Measurements from ENCODE around the gene ATP6V0B.

The ATP6V0B gene

DNA sequence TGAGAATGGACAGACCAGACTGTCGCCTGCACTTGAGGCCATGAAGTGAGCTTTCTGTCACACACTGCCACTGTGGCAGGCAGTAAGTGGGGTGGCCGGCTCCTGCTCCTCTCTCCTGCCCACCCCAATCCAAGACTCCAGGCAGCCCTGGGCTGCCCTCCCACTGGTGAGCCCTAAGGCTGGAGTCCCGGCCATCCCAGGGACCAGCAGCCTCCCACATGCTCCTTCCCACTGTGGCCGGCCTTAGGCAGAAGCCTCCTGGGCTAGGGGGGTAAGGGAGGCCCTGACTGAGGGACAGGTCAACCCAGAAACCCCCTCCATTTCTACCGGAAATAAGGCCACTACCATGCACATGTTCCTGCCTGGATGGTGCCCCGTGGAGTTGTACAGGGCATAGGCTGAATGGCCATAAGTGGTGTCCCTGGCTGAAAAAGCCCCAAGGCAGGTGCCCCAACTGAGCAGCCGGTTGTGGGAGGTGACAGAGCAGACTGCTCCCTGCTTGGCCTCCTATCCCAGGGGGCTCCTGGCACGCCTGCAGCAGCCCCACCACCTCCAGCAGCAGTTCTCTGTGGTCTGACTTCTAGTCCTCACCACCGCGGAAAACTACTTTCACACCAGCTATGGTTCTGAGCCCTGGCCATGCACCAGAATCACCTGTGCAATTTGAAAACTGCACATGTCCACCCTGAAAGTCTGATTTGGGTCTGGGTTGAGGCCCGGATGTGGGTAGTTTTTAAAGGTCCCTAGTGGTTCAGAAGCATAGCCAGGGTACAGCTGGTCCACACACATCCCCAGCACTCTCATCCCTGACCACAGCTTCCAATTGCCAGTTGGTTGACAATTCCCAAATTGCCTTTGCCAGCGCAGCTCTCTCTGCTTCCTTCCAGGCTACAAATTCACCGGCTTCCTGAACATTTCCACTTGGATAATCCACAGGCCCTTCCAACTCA is 42.8 kb upstream of the ATP6V0B start:
- Histone ChIP-seq H3K27me3 (ENCODE audit: insufficient read depth, low read depth) (no peaks in the 10 kb centered on the region), H3K36me3 (ENCODE audit: insufficient read depth) (no peaks in the 10 kb centered on the region), H3K9ac (no peak overlapping the region), H3K4me3 (IDR thresholded peaks at IDR 0.05; ENCODE audit: insufficient read depth, low read depth, low read length) (no peak overlapping the region), H3K27ac (peak overlapping the region; percentile 24; the same call in 1 of the 2 replicates), H3K4me1 (ENCODE audit: low read depth, poor library complexity, severe bottlenecking) (peaks cover 52% of the 10 kb centered on the region), H2AFZ (ENCODE audit: low read depth) (no peak overlapping the region), H4K20me1 (ENCODE audit: insufficient read depth) (no peaks in the 10 kb centered on the region), H3K79me2 (ENCODE audit: insufficient read depth, low read depth) (no peaks in the 10 kb centered on the region), H3K4me2 (peak overlapping the region; percentile 56; the same call in 1 of the 2 replicates)
- TF ChIP-seq, protein P1, sequence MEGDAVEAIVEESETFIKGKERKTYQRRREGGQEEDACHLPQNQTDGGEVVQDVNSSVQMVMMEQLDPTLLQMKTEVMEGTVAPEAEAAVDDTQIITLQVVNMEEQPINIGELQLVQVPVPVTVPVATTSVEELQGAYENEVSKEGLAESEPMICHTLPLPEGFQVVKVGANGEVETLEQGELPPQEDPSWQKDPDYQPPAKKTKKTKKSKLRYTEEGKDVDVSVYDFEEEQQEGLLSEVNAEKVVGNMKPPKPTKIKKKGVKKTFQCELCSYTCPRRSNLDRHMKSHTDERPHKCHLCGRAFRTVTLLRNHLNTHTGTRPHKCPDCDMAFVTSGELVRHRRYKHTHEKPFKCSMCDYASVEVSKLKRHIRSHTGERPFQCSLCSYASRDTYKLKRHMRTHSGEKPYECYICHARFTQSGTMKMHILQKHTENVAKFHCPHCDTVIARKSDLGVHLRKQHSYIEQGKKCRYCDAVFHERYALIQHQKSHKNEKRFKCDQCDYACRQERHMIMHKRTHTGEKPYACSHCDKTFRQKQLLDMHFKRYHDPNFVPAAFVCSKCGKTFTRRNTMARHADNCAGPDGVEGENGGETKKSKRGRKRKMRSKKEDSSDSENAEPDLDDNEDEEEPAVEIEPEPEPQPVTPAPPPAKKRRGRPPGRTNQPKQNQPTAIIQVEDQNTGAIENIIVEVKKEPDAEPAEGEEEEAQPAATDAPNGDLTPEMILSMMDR (conservative IDR thresholded peaks at IDR 0.05; ENCODE audit: low read depth, low read length) = no peak

DNA sequence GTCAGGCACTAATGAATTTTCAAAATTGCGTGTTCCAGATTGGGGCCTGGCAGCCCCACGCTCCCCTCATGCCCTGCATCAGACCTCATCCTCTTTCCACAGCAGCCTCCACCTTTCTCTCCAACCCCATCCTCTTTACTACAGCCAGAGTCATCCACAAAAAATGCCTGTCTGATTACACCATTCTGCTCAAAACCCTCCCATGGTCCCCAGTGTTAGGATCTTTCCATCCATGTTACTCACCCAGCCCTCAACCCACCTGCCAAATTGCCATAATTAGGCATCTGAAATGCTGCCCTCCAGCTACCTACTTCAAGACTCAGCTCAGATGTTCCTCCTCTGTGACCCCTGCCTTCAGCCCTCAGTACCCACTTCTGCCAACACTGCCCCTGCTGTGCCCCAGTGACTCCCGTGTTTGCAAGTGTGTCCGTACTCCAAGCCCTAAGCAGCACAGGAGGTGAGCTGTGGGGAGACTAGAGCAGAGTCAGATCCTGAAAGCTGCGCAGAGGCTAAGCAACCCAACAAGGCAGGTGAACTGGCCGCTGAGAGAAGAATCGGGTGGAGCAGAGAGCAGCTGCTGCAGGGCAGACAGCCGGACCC is 41.9 kb upstream of the ATP6V0B start:
- peaks cover 52% of the 10 kb centered on the region for H3K4me1 ChIP-seq (ENCODE audit: low read depth, poor library complexity, severe bottlenecking)
- H3K4me3 ChIP-seq (IDR thresholded peaks at IDR 0.05; ENCODE audit: insufficient read depth, low read depth, low read length) = no peak overlapping the region
- no peak overlapping the region for H3K27ac ChIP-seq
- no peaks in the 10 kb centered on the region for H3K36me3 ChIP-seq (ENCODE audit: insufficient read depth)
- no peaks in the 10 kb centered on the region for H4K20me1 ChIP-seq (ENCODE audit: insufficient read depth)
- TF ChIP-seq, protein P1 (conservative IDR thresholded peaks at IDR 0.05; ENCODE audit: low read depth, low read length) = no peak
- no peaks in the 10 kb centered on the region for H3K27me3 ChIP-seq (ENCODE audit: insufficient read depth, low read depth)
- H3K9ac ChIP-seq = no peak overlapping the region
- no peak overlapping the region for H2AFZ ChIP-seq (ENCODE audit: low read depth)
- peak overlapping the region; percentile 56; the same call in 1 of the 2 replicates for H3K4me2 ChIP-seq
- H3K79me2 ChIP-seq (ENCODE audit: insufficient read depth, low read depth) = no peaks in the 10 kb centered on the region

- Histone ChIP-seq H3K4me3 (IDR thresholded peaks at IDR 0.05; ENCODE audit: insufficient read depth, low read depth, low read length) (no peak within 1 kb of the TSS), H3K4me1 (ENCODE audit: low read depth, poor library complexity, severe bottlenecking) (peaks cover 52% of the 10 kb centered on the region), H3K36me3 (ENCODE audit: insufficient read depth) (no peaks in the 10 kb centered on the region), H3K9ac (no peak within 1 kb of the TSS), H3K4me2 (peak within 1 kb of the TSS; percentile 56; the same call in 1 of the 2 replicates), H3K79me2 (ENCODE audit: insufficient read depth, low read depth) (no peaks in the 10 kb centered on the region), H2AFZ (ENCODE audit: low read depth) (no peak within 1 kb of the TSS), H3K27ac (no peak within 1 kb of the TSS), H4K20me1 (ENCODE audit: insufficient read depth) (no peaks in the 10 kb centered on the region), H3K27me3 (ENCODE audit: insufficient read depth, low read depth) (no peaks in the 10 kb centered on the region)
- TF ChIP-seq, protein P1 (conservative IDR thresholded peaks at IDR 0.05; ENCODE audit: low read depth, low read length) = no peak
These were observed 41.2 kb upstream of the ATP6V0B start, which contains the start of gene ARTN for GRCh38 chr1:43933386-43934100. ARTN (plus strand) TSS chr1:43933801; CDS start chr1:43935657, 1,856 bp downstream.
